NCI-H2227 (cell line): ENCODE results near the gene HTR3C.

Source experiments
- DNase-seq: peaks from one replicate; lab custom pipeline; 2025; ENCODE audit not compliant: unreplicated experiment; lab: John Stamatoyannopoulos, UW

HTR3C gene

DNA sequence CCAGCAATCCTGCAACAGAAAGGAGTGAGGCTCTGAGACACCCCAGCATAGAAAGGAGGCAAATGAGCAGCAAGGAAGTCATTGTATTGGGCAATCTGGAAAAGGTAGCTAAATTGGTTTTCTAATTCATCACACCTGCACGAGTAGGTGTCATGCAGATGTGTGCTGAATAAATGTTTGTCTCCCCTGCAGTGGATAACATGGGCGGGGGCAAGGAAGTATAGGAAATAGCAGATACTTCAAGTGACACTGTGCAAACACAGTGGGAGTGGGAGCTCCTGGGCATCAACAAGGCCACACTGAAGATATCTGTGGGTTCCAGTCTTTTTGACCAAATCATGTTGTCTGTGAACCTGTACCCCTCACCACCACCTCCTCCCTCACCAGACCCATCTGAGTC is 29.6 kb downstream of the HTR3C start:
- no peak for DNase-seq

DNA sequence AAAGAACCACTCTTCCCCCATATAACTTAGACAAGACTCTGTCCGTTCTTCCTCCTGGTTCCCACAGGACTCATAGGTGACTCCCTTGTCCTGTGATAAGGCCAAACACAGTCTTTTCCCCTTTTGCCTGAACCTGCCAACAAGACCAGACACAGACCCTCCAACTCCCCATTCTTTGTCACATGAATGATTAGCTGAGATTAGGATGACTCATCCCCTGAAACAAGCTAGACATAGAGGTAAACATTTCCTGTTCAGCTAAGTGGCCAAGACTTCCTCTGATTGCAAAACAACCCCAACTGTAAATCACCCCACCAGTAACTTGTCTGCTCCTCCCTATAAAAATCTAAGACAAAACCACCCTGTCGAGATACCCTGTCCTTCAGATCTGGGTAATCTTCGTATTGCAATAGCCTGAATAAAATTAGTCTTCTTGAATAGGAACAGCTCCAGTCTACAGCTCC is 32.6 kb downstream of the HTR3C start:
- no peak for DNase-seq

DNA sequence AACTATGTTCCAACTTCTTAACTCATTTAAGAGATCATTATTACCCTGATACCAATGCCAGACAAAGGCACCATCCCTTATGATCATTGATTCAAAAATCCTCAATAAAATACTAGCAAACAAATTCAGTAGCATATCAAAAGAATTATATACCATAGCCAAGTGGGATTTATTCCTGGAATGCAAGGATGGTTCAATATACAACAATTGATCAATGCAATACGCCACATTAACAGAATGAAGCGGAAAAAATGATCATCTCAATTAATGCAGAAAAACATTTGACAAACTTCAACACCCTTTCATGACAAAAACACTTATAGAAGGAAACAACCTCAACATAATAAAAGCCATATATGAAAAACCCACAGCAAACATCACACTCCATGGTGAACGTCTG is 39.4 kb downstream of the HTR3C start:
- no peak for DNase-seq

DNA sequence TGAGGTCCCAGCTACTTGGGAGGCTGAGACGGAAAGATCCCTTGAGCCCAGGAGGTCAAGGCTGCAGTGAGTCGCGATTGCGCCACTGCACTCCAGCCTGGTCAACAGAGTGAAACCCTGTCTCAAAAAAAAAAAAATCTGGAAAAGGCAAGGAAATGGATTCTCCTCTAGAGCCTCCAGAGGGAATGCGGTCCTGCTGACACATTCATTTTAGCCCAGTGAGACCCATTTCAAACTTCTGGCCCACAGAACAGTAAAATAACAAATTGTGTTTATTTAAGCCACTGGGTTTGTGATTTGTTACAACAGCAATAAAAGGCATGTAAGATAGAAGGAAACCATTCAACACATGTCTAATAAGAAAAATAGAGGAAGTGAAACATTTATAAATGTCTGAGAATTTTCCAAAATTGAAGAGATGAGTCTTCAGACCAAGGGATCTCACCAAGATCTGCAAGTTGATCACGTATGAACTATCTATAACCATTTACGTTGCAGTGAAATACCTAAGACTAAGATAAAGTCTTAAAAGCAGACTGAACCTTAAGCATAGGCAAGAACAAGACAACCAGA is 44.0 kb downstream of the HTR3C start, which contains the start of gene HTR3E:
TSS of gene HTR3E (plus strand) at position 254 of the 573 bp plus-strand sequence. CDS start 466 bp downstream, outside the sequence.
- no peak for DNase-seq

DNA sequence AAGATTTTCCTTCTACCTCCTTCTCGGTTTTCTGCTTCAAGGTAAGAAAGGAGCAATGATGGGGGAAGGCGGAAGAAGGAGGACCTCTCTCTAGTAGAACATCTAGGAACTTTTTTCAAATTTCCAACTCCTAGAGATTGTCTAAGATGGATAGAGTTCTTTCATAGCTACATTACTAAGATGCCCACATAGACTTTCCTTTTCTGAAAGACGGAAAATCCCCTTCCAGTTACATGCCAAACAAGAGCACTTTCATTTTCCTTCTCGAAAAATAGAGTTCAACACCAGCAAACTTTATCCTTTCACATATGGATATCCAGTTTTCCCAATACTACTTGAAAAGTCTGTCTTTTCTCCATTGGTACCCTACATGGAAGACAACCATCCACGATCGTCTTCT is 44.7 kb downstream of the HTR3C start:
- DNase-seq, result no peak

DNA sequence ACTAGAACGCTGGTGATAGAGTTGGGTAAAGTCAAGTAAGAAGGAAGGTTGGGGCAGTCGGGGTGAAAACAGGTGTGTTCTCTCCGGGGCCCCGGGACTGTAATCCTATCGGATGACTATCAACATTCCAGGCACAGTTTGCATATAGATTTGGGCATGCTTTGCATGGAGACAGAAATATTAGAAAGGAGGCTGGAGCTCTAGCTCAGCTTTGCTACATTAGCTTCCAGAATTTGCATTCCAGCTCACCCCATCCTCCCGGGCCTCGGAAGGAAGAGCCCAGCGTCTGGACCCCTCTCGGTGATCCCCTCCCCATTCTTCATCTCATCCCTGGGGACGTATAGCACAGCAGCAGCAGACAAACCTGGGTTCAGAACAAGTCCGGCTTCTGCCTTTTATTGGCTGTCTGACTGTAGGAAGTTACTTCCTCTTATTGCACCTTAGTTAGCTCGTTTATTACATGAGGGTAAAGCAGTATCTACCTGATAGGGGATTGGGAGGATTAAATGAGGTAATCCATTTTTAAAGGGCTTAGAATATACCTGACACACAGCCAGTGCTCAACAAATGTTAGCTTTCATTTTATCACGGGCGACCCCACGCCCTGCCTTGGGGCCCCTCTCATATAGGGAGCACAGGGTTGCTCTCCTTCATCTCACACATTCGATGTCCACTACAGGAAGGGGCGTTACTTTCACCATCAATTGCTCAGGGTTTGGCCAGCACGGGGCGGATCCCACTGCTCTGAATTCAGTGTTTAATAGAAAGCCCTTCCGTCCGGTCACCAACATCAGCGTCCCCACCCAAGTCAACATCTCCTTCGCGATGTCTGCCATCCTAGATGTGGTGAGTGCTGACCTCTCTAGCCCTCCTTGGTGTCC is 47.2 kb downstream of the HTR3C start:
- no peak for DNase-seq
